ENCODE measurements around the gene HIGD2B.
"Not testable (repeated sequence)": the region's sequence is repeated elsewhere in the genome, so short reads cannot be mapped to it uniquely, and the experiment has no call there.

GRCh38 chr15:72629068-72629570 is 56.9 kb downstream of the HIGD2B start:
- TF ChIP-seq POLR3A (IDR thresholded peaks at IDR 0.05; ENCODE audit: borderline replicate concordance, extremely low read depth, insufficient read depth, insufficient read length); TAF1 (IDR thresholded peaks at IDR 0.05; ENCODE audit: control insufficient read depth, extremely low read depth, insufficient read depth, low read length, severe bottlenecking); REST (IDR thresholded peaks at IDR 0.05; ENCODE audit: borderline replicate concordance); REST (CRISPR knock-in tag; IDR thresholded peaks at IDR 0.05; ENCODE audit: low read depth); KLF16 (IDR thresholded peaks at IDR 0.05); GTF3C2 (IDR thresholded peaks at IDR 0.05; ENCODE audit: borderline replicate concordance, extremely low read depth, insufficient read length); POLR2A (conservative IDR thresholded peaks at IDR 0.05): not testable (repeated sequence)
- TF ChIP-seq, protein P1, sequence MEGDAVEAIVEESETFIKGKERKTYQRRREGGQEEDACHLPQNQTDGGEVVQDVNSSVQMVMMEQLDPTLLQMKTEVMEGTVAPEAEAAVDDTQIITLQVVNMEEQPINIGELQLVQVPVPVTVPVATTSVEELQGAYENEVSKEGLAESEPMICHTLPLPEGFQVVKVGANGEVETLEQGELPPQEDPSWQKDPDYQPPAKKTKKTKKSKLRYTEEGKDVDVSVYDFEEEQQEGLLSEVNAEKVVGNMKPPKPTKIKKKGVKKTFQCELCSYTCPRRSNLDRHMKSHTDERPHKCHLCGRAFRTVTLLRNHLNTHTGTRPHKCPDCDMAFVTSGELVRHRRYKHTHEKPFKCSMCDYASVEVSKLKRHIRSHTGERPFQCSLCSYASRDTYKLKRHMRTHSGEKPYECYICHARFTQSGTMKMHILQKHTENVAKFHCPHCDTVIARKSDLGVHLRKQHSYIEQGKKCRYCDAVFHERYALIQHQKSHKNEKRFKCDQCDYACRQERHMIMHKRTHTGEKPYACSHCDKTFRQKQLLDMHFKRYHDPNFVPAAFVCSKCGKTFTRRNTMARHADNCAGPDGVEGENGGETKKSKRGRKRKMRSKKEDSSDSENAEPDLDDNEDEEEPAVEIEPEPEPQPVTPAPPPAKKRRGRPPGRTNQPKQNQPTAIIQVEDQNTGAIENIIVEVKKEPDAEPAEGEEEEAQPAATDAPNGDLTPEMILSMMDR (IDR thresholded peaks at IDR 0.05 in 2 of 3, conservative IDR thresholded peaks at IDR 0.05 in 1 of 3; ENCODE audit: insufficient read depth in 2 of 3, low read depth in 1 of 3, low read length in 3 of 3): not testable (repeated sequence)

All from K562 (cell line).